Mammary epithelial cell (primary cell): ENCODE data around the gene ASB18.
A peak's percentile ranks its signal among the peaks of the same experiment; 100 is the strongest.

ENCODE experiments used
- CTCF ChIP-seq, 2 donors: IDR thresholded peaks in 1 of 2; conservative IDR thresholded peaks in 1 of 2; 2 replicates each; pipeline ENCODE4 v1.5.1; 2011 to 2012; ENCODE audit warnings: inconsistent platforms in 2 of 2, low read length in 2 of 2, mild to moderate bottlenecking in 2 of 2, control low read depth in 1 of 2, low read depth in 1 of 2; ENCODE audit not compliant: insufficient read depth in 1 of 2; ENCODE audit errors: extremely low read depth in 1 of 2
- EZH2 ChIP-seq: IDR thresholded peaks from 2 replicates; pipeline ENCODE4 v1.6.1; 2012; ENCODE audit warnings: low read length, inconsistent platforms, borderline replicate concordance

GRCh38 chr2:236237468-236238190 lies 26.6 kb downstream of the ASB18 start:
- TF ChIP-seq EZH2 (peak; percentile 80), CTCF (conservative IDR thresholded peaks at IDR 0.05 in 1 of 2, IDR thresholded peaks at IDR 0.05 in 1 of 2; ENCODE audit: extremely low read depth in 1 of 2, insufficient read depth in 1 of 2, low read depth in 1 of 2, low read length in 2 of 2) (no peak)
